HEK293T (cell line): Measurements from ENCODE around the gene GINS2.
A peak's percentile ranks its signal among the peaks of the same experiment; 100 is the strongest.

ENCODE experiments used
- CTCF ChIA-PET: fragments of 350-600 bp; formaldehyde crosslinking; extraction: SDS; loops from one replicate; lab custom pipeline; 2021; ENCODE audit warnings: antibody characterized with exemption, inconsistent platforms; lab: Yijun Ruan, JAX
- POLR2A ChIA-PET: fragments of 350-600 bp; formaldehyde crosslinking; extraction: SDS; loops from one replicate; lab custom pipeline; 2020; ENCODE audit warnings: antibody characterized with exemption, inconsistent platforms; lab: Yijun Ruan, JAX
- DNase-seq: peaks from one replicate; pipeline ENCODE4 v3.0.0; 2012; ENCODE audit warnings: mixed read lengths; ENCODE audit errors: extremely low spot score
- ARNT ChIP-seq: fragments of 450-650 bp; IDR thresholded peaks from 2 replicates; pipeline ENCODE4 v1.6.1; 2017; ENCODE audit warnings: mild to moderate bottlenecking
- BHLHE40 ChIP-seq: fragments of 450-650 bp; IDR thresholded peaks from 2 replicates; pipeline ENCODE4 v1.6.1; 2016; ENCODE audit warnings: mild to moderate bottlenecking, moderate library complexity, borderline replicate concordance
- CTBP1 ChIP-seq: fragments of 450-650 bp; IDR thresholded peaks from 2 replicates; pipeline ENCODE4 v1.6.1; 2016; ENCODE audit warnings: borderline replicate concordance
- ELF4 ChIP-seq: fragments of 450-650 bp; IDR thresholded peaks from 2 replicates; pipeline ENCODE4 v1.6.1; 2017; ENCODE audit warnings: antibody characterized with exemption
- FOXA1 ChIP-seq: fragments of 450-650 bp; IDR thresholded peaks from 2 replicates; pipeline ENCODE4 v1.6.1; 2016; ENCODE audit warnings: mild to moderate bottlenecking
- FOXK2 ChIP-seq: fragments of 450-650 bp; IDR thresholded peaks from 2 replicates; pipeline ENCODE4 v1.6.1; 2016; ENCODE audit warnings: mild to moderate bottlenecking
- FOXM1 ChIP-seq: fragments of 450-650 bp; IDR thresholded peaks from 2 replicates; pipeline ENCODE4 v1.6.1; 2017; ENCODE audit warnings: mild to moderate bottlenecking, borderline replicate concordance
- HDGF ChIP-seq: fragments of 450-650 bp; IDR thresholded peaks from 2 replicates; pipeline ENCODE4 v1.6.1; 2017; ENCODE audit warnings: antibody characterized with exemption, borderline replicate concordance
- L3MBTL2 ChIP-seq: fragments of 450-650 bp; conservative IDR thresholded peaks from 2 replicates; pipeline ENCODE4 v1.6.1; 2016; ENCODE audit warnings: mild to moderate bottlenecking
- LEF1 ChIP-seq: fragments of 450-650 bp; IDR thresholded peaks from 2 replicates; pipeline ENCODE4 v1.6.1; 2017; ENCODE audit warnings: mild to moderate bottlenecking, borderline replicate concordance
- NFRKB ChIP-seq: fragments of 450-650 bp; IDR thresholded peaks from 2 replicates; pipeline ENCODE4 v1.6.1; 2016; ENCODE audit warnings: mild to moderate bottlenecking, moderate library complexity
- PKNOX1 ChIP-seq: fragments of 450-650 bp; IDR thresholded peaks from 2 replicates; pipeline ENCODE4 v1.6.1; 2016
- SP1 ChIP-seq: fragments of 450-650 bp; IDR thresholded peaks from 2 replicates; pipeline ENCODE4 v1.6.1; 2017
- SUZ12 ChIP-seq: fragments of 450-650 bp; IDR thresholded peaks from 2 replicates; pipeline ENCODE4 v1.6.1; 2016; ENCODE audit warnings: mild to moderate bottlenecking
- TARDBP ChIP-seq: fragments of 450-650 bp; IDR thresholded peaks from 2 replicates; pipeline ENCODE4 v1.6.1; 2016
- ZNF384 ChIP-seq: fragments of 450-650 bp; IDR thresholded peaks from 2 replicates; pipeline ENCODE4 v1.6.1; 2016

GINS2 gene

DNA sequence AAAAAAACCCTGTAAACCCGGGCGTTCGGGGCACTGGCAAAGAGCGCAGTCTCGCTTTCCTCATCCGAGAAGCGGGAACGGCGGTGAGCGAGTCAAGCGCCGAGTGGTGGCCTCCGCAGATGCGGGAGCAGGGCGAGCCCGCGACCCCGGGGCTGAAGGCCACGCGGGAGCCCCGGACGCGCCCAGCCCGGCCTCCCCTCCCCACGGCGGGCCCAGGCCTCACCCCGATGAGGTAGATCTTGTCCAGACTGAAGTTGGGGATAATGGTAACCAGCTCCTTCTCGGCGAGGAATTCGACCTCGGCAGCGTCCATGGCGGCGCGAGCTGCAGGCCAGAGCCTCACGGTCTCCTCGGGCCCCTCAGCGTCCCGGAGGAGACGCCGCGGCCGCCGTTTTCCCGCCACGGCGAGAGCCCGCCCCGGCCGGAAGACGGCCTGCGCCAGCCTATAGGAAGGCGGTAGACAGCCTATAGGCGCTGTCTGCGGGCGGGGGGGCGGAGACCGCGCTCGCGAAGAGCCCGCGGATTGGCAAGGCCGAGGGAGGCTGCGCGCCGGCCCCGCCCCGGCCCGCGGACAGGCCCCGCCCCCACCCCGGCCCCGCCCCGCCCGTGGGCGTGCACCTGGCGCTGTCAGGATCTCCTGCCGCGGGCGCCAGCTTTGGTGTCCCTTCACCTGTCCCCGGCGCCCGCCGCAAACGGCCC, at the start of gene GINS2:
Gene GINS2 (minus strand): TSS at position 369 of the 699 bp plus-strand sequence. CDS start 56 bp downstream, at position 313.
- POLR2A ChIA-PET, result interaction anchor here (0.9 kb wide), 1 partner anchor 15 kb away, joined by 3 read pairs; no protein-coding TSS in a partner anchor
- TF ChIP-seq TARDBP, result no peak
- TF ChIP-seq L3MBTL2, result peak; percentile 96
- CTCF ChIA-PET, result interaction anchor here (0.6 to 1.8 kb wide), 2 partner anchors 49 to 73 kb away, joined by 3 to 5 read pairs; no protein-coding TSS in a partner anchor
- DNase-seq, result peak; percentile 99

DNA sequence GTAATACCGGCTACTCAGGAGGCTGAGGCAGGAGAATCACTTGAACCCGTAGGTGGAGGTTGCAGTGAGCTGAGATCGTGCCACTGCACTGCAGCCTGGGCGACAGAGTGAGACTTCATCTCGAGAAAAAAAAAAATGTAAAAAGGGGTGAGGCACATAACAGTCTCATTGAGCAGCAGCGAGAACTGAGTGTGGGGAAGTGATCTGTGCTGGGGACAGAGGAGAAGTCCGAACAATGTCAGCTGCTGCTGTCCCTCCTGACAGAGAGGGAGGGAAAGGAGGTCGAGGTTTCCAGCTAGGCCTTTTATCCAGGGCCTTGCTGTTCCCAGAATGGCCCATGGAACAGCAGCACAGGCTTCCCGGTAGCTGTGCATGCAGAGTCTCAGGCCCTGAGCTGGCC, 48.2 kb upstream of the GINS2 start:
- no peak for TF ChIP-seq NFRKB
- TF ChIP-seq FOXM1, result no peak
- no peak for TF ChIP-seq SUZ12
- no peak for TF ChIP-seq CTBP1
- no peak for TF ChIP-seq ARNT
- no peak for TF ChIP-seq FOXA1
- no peak for TF ChIP-seq L3MBTL2
- no peak for TF ChIP-seq SP1
- TF ChIP-seq HDGF, result no peak
- no peak for TF ChIP-seq FOXK2
- no peak for TF ChIP-seq TARDBP
- TF ChIP-seq ELF4, result no peak
- POLR2A ChIA-PET, result no interaction called here
- CTCF ChIA-PET, result no interaction called here
- DNase-seq, result no peak

DNA sequence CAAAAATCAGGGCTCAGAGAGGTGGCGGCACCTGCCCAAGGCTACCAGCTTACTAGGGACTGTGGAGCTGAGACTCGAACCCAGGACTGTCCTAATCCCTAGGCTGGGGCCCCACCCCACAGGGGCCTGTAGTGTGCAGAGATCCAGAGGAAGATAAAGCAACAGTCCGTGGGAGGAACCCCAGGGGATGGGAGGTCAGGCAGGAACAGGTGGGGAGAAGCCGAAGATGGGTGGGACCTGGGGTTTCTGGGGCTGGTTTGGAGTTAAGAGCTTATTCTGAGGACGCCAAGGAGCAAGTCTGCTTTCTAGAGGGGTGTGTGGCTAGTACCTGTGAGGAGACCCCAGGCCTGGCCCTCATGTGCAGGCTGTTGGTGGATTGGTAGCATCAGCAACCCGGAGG, 47.2 kb upstream of the GINS2 start:
- CTCF ChIA-PET, result no interaction called here
- no peak for TF ChIP-seq NFRKB
- TF ChIP-seq LEF1, result no peak
- no peak for TF ChIP-seq SUZ12
- TF ChIP-seq PKNOX1, result no peak
- TF ChIP-seq FOXM1, result no peak
- no peak for TF ChIP-seq BHLHE40
- TF ChIP-seq L3MBTL2, result no peak
- TF ChIP-seq FOXA1, result no peak
- no peak for TF ChIP-seq ELF4
- TF ChIP-seq FOXK2, result no peak
- DNase-seq, result no peak
- POLR2A ChIA-PET, result no interaction called here

- POLR2A ChIA-PET, result no interaction called here
- CTCF ChIA-PET, result no interaction called here
- no peak for DNase-seq
- TF ChIP-seq BHLHE40 (no peak), PKNOX1 (no peak), HDGF (no peak), ARNT (no peak), FOXK2 (no peak), FOXA1 (no peak), SP1 (no peak), L3MBTL2 (no peak), ZNF384 (no peak), TARDBP (no peak), LEF1 (no peak), NFRKB (no peak), SUZ12 (no peak), ELF4 (no peak), CTBP1 (no peak), FOXM1 (no peak)
These were observed 46.5 kb upstream of the GINS2 start for GRCh38 chr16:85735225-85735635.

GRCh38 chr16:85734311-85735017, 45.7 kb upstream of the GINS2 start:
- CTCF ChIA-PET, result no interaction called here
- TF ChIP-seq ZNF384 (no peak), SUZ12 (no peak), TARDBP (no peak), HDGF (no peak), CTBP1 (no peak), PKNOX1 (no peak), FOXA1 (no peak), BHLHE40 (no peak), LEF1 (no peak), FOXK2 (no peak), SP1 (no peak), NFRKB (no peak), ARNT (no peak)

GRCh38 chr16:85733839-85734170, 45.1 kb upstream of the GINS2 start:
- TF ChIP-seq NFRKB (no peak), PKNOX1 (peak; percentile 94)
- POLR2A ChIA-PET, result no interaction called here
- no peak for DNase-seq
- CTCF ChIA-PET, result no interaction called here

More at GRCh38 chr16:85734311-85735017, 45.7 kb upstream of the GINS2 start:
- POLR2A ChIA-PET, result no interaction called here
- DNase-seq, result no peak
